Neutrophil (primary cell): ENCODE data around the gene GPS1.
A peak's percentile ranks its signal among the peaks of the same experiment; 100 is the strongest.

Source experiments
- H3K27ac ChIP-seq: fragments of 200-600 bp; sonication (generic); 2 replicates; pipeline ENCODE4 v1.5.1; 2016; ENCODE audit warnings: mild to moderate bottlenecking, moderate library complexity
- H3K27me3 ChIP-seq: fragments of 200-600 bp; sonication (generic); 2 replicates; pipeline ENCODE4 v1.6.0; 2016; ENCODE audit warnings: mild to moderate bottlenecking
- H3K36me3 ChIP-seq: fragments of 200-600 bp; sonication (generic); 2 replicates; pipeline ENCODE4 v1.5.1; 2017
- H3K4me1 ChIP-seq, 2 experiments: fragments of 200-600 bp in 1 of 2; sonication (generic) in 1 of 2; 1 replicate in 1 of 2; 2 replicates in 1 of 2; pipeline versions ENCODE4 v1.5.1 to v1.6.1; 2013 to 2016; ENCODE audit warnings: low read depth in 1 of 2, low read length in 1 of 2, mild to moderate bottlenecking in 1 of 2, moderate library complexity in 1 of 2; ENCODE audit not compliant: control insufficient read depth in 1 of 2, insufficient read depth in 1 of 2
- H3K4me3 ChIP-seq, 2 experiments: fragments of 200-600 bp in 1 of 2; sonication (generic) in 1 of 2; 1 replicate in 1 of 2; 2 replicates in 1 of 2; pipeline ENCODE4 v1.5.1; 2013 to 2016; ENCODE audit warnings: low read depth in 1 of 2, low read length in 1 of 2, mild to moderate bottlenecking in 1 of 2, moderate library complexity in 1 of 2
- H3K9me3 ChIP-seq: fragments of 200-600 bp; sonication (generic); 2 replicates; pipeline ENCODE4 v1.5.1; 2016
- CTCF ChIP-seq: fragments of 200-600 bp; sonication (generic); IDR thresholded peaks from 2 replicates; pipeline ENCODE4 v1.5.1; 2016; ENCODE audit warnings: antibody characterized with exemption

Gene GPS1

DNA sequence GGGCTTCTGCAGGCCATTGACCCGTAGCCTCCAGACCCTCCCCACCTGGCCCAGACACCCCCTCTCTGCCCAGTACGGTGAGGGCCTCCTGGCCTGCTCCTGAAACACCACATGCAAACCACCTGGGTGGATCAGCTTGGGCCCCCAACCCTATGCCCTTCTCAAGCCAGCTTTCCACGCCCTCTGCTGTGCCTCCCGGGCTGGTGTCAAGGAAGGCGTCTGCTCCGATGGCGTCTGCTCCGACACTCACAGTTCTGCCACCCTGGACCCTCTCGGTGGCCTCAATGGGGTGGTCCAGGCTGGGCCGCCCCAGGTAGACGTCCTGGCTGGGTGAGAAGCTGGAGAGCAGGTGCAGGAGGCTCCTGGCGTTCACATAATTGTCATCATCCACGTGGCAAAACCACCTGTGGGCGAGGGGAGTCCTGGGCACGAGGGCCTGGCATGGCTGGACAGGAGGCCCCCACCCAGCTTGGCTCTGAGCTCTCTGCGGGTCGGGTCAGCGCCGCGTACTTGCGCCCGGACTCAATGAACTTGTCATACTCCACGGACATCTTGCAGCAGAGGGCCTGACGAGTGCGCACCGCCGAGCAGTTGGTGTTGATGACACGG, 1.4 kb upstream of the GPS1 start:
- no peak overlapping the region for H3K27ac ChIP-seq
- peaks cover 50% of the 10 kb centered on the region for H3K36me3 ChIP-seq
- peak overlapping the region; percentile 62 to 64 for H3K4me3 ChIP-seq
- H3K27me3 ChIP-seq, result no peaks in the 10 kb centered on the region
- no peaks in the 10 kb centered on the region for H3K9me3 ChIP-seq
- no peak for TF ChIP-seq CTCF
- peaks cover 15 to 21% of the 10 kb centered on the region in 2 experiments for H3K4me1 ChIP-seq

GRCh38 chr17:82050761-82051641, 697 bp upstream of the GPS1 start:
- Histone ChIP-seq H3K4me3 (peak overlapping the region; percentile 62 to 64), H3K36me3 (peaks cover 58% of the 10 kb centered on the region), H3K27me3 (no peaks in the 10 kb centered on the region), H3K9me3 (no peaks in the 10 kb centered on the region), H3K27ac (peak overlapping the region; percentile 57), H3K4me1 (peaks cover 15 to 21% of the 10 kb centered on the region in 2 experiments)
- TF ChIP-seq CTCF, result no peak

DNA sequence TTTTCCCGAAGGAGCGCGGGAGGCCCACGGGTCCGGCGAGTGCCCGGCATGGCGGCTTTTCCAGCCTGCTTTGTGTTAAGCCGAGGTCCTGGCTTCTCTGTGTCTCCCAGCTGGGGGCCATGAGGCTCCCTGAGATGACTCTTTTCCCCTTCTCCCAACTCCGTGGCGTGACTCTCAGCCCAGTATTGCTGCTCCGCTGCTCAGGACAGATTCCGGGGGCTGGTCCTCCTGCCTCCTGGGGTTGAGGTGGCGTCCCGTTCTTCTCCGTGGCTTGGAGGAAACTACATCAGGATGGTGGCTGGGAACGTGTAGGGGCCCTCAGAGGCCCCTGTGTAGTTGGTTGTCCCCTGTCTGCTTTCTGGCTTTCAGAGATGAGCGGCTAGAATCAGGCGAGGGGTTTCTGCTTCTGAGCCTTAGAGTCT, 951 bp downstream of the GPS1 start:
- peaks cover 15 to 21% of the 10 kb centered on the region in 2 experiments for H3K4me1 ChIP-seq
- H3K4me3 ChIP-seq, result peak overlapping the region; percentile 64 to 65
- peaks cover 62% of the 10 kb centered on the region for H3K36me3 ChIP-seq

GRCh38 chr17:82053130-82053529, 1.4 kb downstream of the GPS1 start:
- Histone ChIP-seq H3K4me3 (no peak overlapping the region), H3K27me3 (no peaks in the 10 kb centered on the region), H3K9me3 (no peaks in the 10 kb centered on the region), H3K27ac (no peak overlapping the region), H3K4me1 (peaks cover 15 to 21% of the 10 kb centered on the region in 2 experiments), H3K36me3 (peaks cover 62% of the 10 kb centered on the region)
- TF ChIP-seq CTCF, result no peak

More for the DNA sequence above, 951 bp downstream of the GPS1 start:
- Histone ChIP-seq H3K27me3 (no peaks in the 10 kb centered on the region), H3K9me3 (no peaks in the 10 kb centered on the region), H3K27ac (no peak overlapping the region)
- TF ChIP-seq CTCF, result no peak

DNA sequence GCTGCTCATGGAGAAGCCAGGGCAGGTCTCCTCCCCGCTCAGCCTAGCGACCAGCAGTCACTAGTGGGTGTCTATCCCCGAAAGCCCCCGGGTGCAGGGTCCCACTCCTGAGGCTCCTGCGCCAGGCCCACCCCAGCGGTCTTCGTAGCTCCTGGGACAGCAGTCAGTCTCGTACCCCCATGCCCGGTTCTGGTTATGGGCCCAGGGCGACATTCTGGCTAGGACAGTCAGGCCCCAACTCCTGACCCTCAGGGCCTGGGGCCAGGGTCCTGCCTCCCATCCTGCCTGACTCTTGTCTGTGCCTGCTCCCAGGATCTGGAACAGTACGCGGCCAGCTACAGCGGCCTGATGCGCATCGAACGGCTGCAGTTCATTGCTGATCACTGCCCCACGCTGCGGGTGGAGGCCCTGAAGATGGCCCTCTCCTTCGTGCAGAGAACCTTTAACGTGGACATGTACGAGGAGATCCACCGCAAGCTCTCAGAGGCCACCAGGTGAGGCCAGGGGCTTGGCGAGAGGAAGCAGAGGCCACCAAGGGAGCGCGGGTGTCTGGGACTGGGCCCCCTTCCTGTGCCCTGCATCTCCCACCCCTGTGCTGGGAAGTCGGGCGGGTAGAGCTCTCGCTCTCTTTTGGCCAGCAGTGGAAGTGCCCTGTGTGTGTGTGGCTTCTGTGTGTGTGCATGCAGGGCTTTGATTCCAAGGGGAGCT, 2.0 kb downstream of the GPS1 start:
- H3K27ac ChIP-seq, result no peak overlapping the region
- peaks cover 62% of the 10 kb centered on the region for H3K36me3 ChIP-seq
- no peak overlapping the region for H3K4me3 ChIP-seq
- H3K4me1 ChIP-seq, result peaks cover 15 to 21% of the 10 kb centered on the region in 2 experiments
- no peak for TF ChIP-seq CTCF
- H3K9me3 ChIP-seq, result no peaks in the 10 kb centered on the region
- no peaks in the 10 kb centered on the region for H3K27me3 ChIP-seq
